Head of caudate nucleus (tissue), 42 donors: ENCODE results near the gene RXFP2.

Source experiments
- DNase-seq, 42 donors: peaks; one replicate each; pipeline versions ENCODE4 v3.0.0 to v3.0.0-alpha.2; 2020 to 2021; ENCODE audit warnings: mixed read lengths in 7 of 42
- intact Hi-C: fragments of 100-400 bp; cut with DNase I; formaldehyde crosslinking; loops from one replicate; pipeline ENCODE4 v1.15.0; 2022

Gene RXFP2

DNA sequence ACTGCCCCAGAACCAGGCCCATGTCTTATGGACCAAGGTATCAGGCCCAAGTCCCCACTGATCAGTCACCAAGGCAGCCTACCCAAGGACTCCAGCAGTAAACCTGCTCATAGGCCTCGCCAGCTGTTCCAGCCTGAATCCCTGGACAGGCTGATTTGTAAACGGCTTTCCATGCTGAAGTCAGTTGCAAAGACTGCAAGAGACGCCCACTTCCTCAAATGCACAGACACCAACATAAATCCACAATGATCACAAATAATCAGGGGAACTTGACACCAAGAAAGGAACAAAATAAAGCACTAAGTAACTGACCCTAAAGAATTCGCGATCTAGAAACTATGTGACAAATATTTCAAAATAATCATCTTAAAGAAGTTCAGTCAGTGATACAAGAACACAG lies 75.2 kb downstream of the RXFP2 start:
- DNase-seq = no peak
- intact Hi-C loops = no loop called here

- intact Hi-C loops = no loop called here
- no peak for DNase-seq
Observed at GRCh38 chr13:31815361-31816144, 76.2 kb downstream of the RXFP2 start.

DNA sequence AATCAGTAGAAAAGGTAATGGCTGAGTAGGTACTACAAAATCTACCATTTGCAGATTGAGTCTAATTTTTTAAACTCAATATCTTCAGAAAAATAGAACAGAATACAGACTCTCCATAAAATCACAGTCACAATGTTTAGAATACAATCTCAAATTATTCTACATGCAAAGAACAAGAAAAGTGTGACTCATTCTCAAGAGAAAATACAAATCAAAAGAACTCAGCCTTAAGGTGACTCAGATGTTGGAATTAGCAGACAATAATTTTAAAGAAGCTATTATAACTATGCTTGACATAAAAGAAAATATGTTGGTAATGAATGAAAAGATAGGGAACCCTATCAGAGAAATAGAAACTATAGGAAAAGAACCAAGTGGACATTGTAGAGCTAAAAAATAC lies 78.9 kb downstream of the RXFP2 start:
- DNase-seq = no peak
- intact Hi-C loops = no loop called here

DNA sequence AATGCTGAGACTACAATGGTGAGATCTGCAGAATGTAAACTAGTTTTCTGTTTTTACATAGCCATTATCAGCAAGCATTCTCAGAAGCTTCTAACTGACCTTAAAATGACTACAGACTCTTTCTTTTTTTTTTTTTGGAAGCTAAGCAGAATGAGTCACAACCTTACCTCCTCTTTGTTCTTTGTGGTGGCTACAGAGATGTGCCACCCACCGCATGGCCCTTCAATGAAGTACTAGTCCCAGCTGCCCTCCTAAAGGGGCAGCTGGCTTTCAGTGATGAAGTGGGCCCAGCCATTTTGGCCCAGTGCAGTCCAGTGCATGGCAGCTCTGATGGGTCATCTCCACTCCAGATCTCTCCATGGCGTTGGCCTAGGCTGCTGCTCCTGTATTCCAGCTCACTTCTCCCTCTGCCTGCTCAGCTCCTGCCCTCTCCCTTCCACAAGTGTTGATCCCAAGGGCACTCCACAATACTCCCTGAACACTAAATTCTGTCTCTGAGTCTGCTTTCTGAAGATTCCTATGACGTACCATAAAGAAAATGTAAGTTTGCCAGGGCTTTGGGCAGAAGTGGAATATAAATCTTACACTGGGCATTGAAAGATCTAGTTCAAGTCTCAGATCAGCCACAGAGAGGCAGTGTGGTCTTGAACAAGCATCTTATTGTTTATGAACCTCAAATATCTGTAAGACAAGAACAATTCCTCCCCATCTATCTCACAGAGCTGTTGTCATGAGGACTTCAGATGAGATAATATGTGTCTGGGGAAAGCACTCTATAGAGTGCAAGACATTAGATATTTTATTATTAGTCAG lies 85.6 kb downstream of the RXFP2 start:
- intact Hi-C loops = no loop called here
- DNase-seq = peak in 11 of 42 donors; percentile 14 to 57 (median 28)

GRCh38 chr13:31826521-31826920 lies 87.2 kb downstream of the RXFP2 start:
- intact Hi-C loops = no loop called here
- DNase-seq = no peak

- peak in 4 of 42 donors; percentile 12 to 26 (median 18) for DNase-seq
- intact Hi-C loops = no loop called here
Observed at GRCh38 chr13:31827707-31828106, 88.4 kb downstream of the RXFP2 start.

- intact Hi-C loops = no loop called here
Observed at GRCh38 chr13:31835932-31836331, 96.6 kb downstream of the RXFP2 start.

DNA sequence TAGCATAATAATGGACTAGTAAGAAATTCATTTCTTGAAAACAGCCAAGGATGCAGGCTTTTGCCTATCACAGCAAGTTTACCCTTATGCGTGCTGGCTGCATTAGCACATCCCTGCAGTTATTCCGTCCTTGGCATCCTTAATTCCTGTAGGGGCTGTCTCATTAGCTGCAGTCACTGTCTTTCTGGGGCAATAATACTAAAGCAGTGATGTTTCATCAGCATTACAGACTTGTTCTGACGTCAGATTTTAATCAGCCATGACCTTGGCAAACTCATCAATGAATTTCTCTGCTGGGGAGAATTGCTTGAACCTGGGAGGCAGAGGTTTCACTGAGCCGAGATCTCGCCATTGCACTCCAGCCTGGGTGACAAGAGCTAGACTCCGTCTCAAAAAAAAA lies 103.7 kb downstream of the RXFP2 start:
- intact Hi-C loops = no loop called here
- DNase-seq = no peak

More at GRCh38 chr13:31835932-31836331, 96.6 kb downstream of the RXFP2 start:
- no peak for DNase-seq

GRCh38 chr13:31846182-31846938 lies 107.0 kb downstream of the RXFP2 start:
- DNase-seq = peak; percentile 39 to 95 (median 89)
- intact Hi-C loops = no loop called here

GRCh38 chr13:31846961-31847752 lies 107.8 kb downstream of the RXFP2 start:
- peak in 20 of 42 donors; percentile 13 to 58 (median 24) for DNase-seq
- intact Hi-C loops = no loop called here

GRCh38 chr13:31848621-31849020 lies 109.3 kb downstream of the RXFP2 start:
- no peak for DNase-seq
- intact Hi-C loops = no loop called here

DNA sequence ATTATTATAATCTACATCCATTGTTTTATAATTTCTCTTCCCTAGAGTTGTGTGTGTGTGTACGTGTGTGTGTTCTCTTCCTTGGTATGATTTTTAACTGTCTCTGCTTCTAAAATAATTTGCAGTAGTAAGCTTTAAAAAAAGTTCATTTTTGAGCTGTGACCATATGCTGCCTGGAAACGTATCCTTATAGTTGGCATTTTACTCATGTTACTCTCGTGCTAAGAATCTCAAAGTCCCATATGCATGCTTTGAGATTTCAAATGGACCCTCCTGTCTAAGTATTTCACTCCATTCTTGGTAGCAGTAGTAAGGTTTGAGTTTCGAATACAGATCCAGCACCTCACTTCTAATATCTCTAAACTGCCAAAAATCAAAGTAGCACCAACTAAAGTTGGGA lies 109.9 kb downstream of the RXFP2 start:
- intact Hi-C loops = no loop called here

GRCh38 chr13:31850041-31850555 lies 110.8 kb downstream of the RXFP2 start:
- intact Hi-C loops = no loop called here
- no peak for DNase-seq

More for the DNA sequence above, 109.9 kb downstream of the RXFP2 start:
- DNase-seq = no peak

DNA sequence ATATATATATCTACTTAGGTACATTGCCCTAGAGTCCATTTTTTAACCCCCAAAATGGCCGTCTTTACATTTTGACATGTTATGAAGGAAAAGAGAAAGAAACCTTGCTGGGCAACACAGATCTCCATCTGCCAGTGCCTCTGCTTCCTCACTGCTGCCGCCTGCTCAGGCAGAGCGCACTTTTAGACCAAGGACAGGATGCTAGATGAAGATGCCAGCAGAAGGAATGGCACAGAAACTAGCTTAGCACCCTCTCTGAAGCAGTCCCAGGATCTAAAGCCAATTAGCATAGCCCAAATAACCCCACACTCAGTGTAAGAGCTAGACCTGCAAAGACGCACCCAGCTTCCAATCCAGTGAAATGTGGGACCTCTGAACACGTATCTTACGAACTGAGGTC lies 111.9 kb downstream of the RXFP2 start:
- no peak for DNase-seq
- intact Hi-C loops = no loop called here
